Chondrocyte (in vitro differentiated cells): Measurements from ENCODE around the gene SCUBE3. TPM values are rescaled to one million over a fixed set of nuclear protein-coding genes. Genes with fewer than 3 reads are reported as not detected.

ENCODE experiments used
- DNase-seq: peaks from one replicate; pipeline ENCODE4 v3.0.0; 2021; ENCODE audit warnings: mixed read lengths, low spot score
- H3K27ac Mint-ChIP-seq: one replicate; pipeline ENCODE4 v1.8.0; 2021; ENCODE audit warnings: mild to moderate bottlenecking, moderate library complexity, mixed read lengths; ENCODE audit not compliant: unreplicated experiment
- H3K27me3 Mint-ChIP-seq: 2 replicates; pipeline ENCODE4 v1.8.0; 2021; ENCODE audit warnings: low read depth, mixed read lengths
- H3K36me3 Mint-ChIP-seq: 2 replicates; pipeline ENCODE4 v1.8.0; 2021; ENCODE audit warnings: low read depth, mixed read lengths
- H3K4me1 Mint-ChIP-seq: 2 replicates; pipeline ENCODE4 v1.8.0; 2021; ENCODE audit warnings: low read depth, mild to moderate bottlenecking, mixed read lengths
- H3K4me3 Mint-ChIP-seq: one replicate; pipeline ENCODE4 v1.8.0; 2021; ENCODE audit warnings: mild to moderate bottlenecking, moderate library complexity, mixed read lengths; ENCODE audit not compliant: unreplicated experiment
- H3K9me3 Mint-ChIP-seq: 2 replicates; pipeline ENCODE4 v1.8.0; 2021; ENCODE audit warnings: low read depth, mixed read lengths
- CTCF ChIP-seq: fragments of 200-600 bp; sonication (generic); IDR thresholded peaks from 2 replicates; pipeline ENCODE4 v1.5.0; 2021; ENCODE audit warnings: antibody characterized with exemption, mild to moderate bottlenecking, moderate library complexity
- total RNA-seq: library from RNA; stranded (reverse); gene quantifications from 3 replicates; pipeline ENCODE4 v1.2.1, GENCODE V29; 2021

SCUBE3 gene
- total RNA-seq, 1 donor from 2014 or later, result 96.6 TPM

GRCh38 chr6:35199866-35200265, 13.9 kb upstream of the SCUBE3 start:
- Mint-ChIP-seq H3K4me1 (peaks cover 7% of the 10 kb centered on the region), H3K36me3 (peaks cover 5% of the 10 kb centered on the region), H3K4me3 (no peak overlapping the region), H3K9me3 (no peaks in the 10 kb centered on the region), H3K27ac (no peak overlapping the region), H3K27me3 (no peaks in the 10 kb centered on the region)
- no peak for DNase-seq
- no peak for TF ChIP-seq CTCF

DNA sequence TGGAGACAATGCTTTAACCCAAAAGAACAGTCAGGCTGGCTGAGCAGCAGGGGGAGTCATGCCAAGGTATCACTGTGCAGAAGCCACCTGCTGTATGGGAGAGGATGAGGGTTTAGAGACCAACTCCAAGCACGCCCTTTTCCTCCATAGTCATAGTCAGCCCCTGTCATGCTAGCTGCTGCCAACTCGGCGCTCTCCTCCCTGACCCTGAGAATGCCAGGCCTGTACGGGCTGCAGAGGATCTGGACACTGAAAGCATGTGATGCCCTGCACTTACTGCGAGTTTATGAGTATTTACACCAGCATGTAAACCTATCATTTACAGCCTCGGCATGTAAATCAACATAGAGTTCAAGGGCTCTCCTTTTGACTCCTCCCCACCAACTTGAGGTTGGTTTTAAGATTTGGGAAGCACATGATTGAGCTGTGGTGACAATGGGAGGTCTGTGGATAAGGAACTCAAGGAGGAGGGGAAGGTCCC, 11.7 kb upstream of the SCUBE3 start:
- Mint-ChIP-seq H3K9me3 (no peaks in the 10 kb centered on the region), H3K4me3 (no peak overlapping the region), H3K27ac (no peak overlapping the region), H3K36me3 (peaks cover 3% of the 10 kb centered on the region), H3K4me1 (peaks cover 8% of the 10 kb centered on the region), H3K27me3 (no peaks in the 10 kb centered on the region)
- peak; percentile 12 for TF ChIP-seq CTCF
- no peak for DNase-seq

GRCh38 chr6:35203152-35203670, 10.5 kb upstream of the SCUBE3 start:
- peaks cover 1% of the 10 kb centered on the region for H3K36me3 Mint-ChIP-seq
- no peak overlapping the region for H3K27ac Mint-ChIP-seq
- H3K9me3 Mint-ChIP-seq, result no peaks in the 10 kb centered on the region
- DNase-seq, result no peak
- peaks cover 3% of the 10 kb centered on the region for H3K4me1 Mint-ChIP-seq
- no peak overlapping the region for H3K4me3 Mint-ChIP-seq
- TF ChIP-seq CTCF, result no peak
- H3K27me3 Mint-ChIP-seq, result peaks cover 5% of the 10 kb centered on the region

- H3K9me3 Mint-ChIP-seq, result no peaks in the 10 kb centered on the region
- no peaks in the 10 kb centered on the region for H3K36me3 Mint-ChIP-seq
- H3K4me1 Mint-ChIP-seq, result peaks cover 3% of the 10 kb centered on the region
- H3K27ac Mint-ChIP-seq, result no peak overlapping the region
- no peak for TF ChIP-seq CTCF
- peaks cover 8% of the 10 kb centered on the region for H3K27me3 Mint-ChIP-seq
- H3K4me3 Mint-ChIP-seq, result no peak overlapping the region
- no peak for DNase-seq
These were observed 10.1 kb upstream of the SCUBE3 start for GRCh38 chr6:35203680-35204079.

- peaks cover 3% of the 10 kb centered on the region for H3K4me1 Mint-ChIP-seq
- no peaks in the 10 kb centered on the region for H3K9me3 Mint-ChIP-seq
- H3K4me3 Mint-ChIP-seq, result no peak overlapping the region
- no peaks in the 10 kb centered on the region for H3K36me3 Mint-ChIP-seq
- TF ChIP-seq CTCF, result no peak
- peaks cover 15% of the 10 kb centered on the region for H3K27me3 Mint-ChIP-seq
- no peak for DNase-seq
- no peak overlapping the region for H3K27ac Mint-ChIP-seq
These were observed 7.4 kb upstream of the SCUBE3 start for GRCh38 chr6:35206346-35206745.
